ENCODE data around the gene ROBO1. TPM values are rescaled to one million over a fixed set of nuclear protein-coding genes. Genes with fewer than 3 reads are reported as not detected.

Gene ROBO1
- total RNA-seq, 2 experiments from 2014 or later, result 8.6 to 9.0 TPM

GRCh38 chr3:78742491-78742890, 1025.3 kb downstream of the ROBO1 start:
- Mint-ChIP-seq H3K4me3 (no peak overlapping the region), H3K27me3 (no peaks in the 10 kb centered on the region), H3K36me3 (ENCODE audit: low read depth) (peaks cover 1% of the 10 kb centered on the region), H3K27ac (no peak overlapping the region), H3K4me1 (ENCODE audit: low read depth) (no peaks in the 10 kb centered on the region), H3K9me3 (peaks cover 7% of the 10 kb centered on the region)
- intact Hi-C loops (cut with micrococcal nuclease), result no loop called here
- ChIA-PET POLR2A (no interaction called here), CTCF (no interaction called here)
- no peak for TF ChIP-seq CTCF (IDR thresholded peaks at IDR 0.05)
- ATAC-seq, result no peak
- no peak for DNase-seq

DNA sequence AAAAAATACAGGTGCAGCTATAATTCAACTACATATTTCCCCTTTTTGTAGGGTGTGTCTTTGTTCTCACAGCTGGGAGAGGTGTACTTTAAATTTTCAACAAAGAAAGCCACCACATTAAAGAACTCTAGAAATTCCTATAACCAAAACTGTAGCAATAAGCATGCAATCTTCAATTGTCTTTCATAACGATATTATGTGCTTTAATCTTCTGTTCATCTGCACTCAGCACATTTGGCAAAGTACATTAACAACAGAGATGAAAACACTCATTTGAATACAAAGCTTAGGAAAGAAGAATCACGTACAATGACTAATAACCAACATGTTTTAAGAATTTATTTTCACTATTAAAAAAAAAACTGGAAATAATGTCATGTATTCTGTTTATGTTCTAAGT, 1025.8 kb downstream of the ROBO1 start:
- peaks cover 1% of the 10 kb centered on the region for H3K36me3 Mint-ChIP-seq (ENCODE audit: low read depth)
- H3K27me3 Mint-ChIP-seq, result no peaks in the 10 kb centered on the region
- H3K9me3 Mint-ChIP-seq, result peaks cover 7% of the 10 kb centered on the region
- no peak for TF ChIP-seq CTCF (IDR thresholded peaks at IDR 0.05)
- POLR2A ChIA-PET, result no interaction called here
- H3K4me1 Mint-ChIP-seq (ENCODE audit: low read depth), result peaks cover 2% of the 10 kb centered on the region
- no peak for ATAC-seq
- no peak overlapping the region for H3K27ac Mint-ChIP-seq
- no peak for DNase-seq
- intact Hi-C loops (cut with micrococcal nuclease), result no loop called here
- CTCF ChIA-PET, result no interaction called here
- no peak overlapping the region for H3K4me3 Mint-ChIP-seq

- CTCF ChIA-PET, result no interaction called here
- intact Hi-C loops (cut with micrococcal nuclease), result no loop called here
- POLR2A ChIA-PET, result no interaction called here
- Mint-ChIP-seq H3K4me3 (no peak overlapping the region), H3K9me3 (peaks cover 7% of the 10 kb centered on the region), H3K36me3 (ENCODE audit: low read depth) (peaks cover 1% of the 10 kb centered on the region), H3K27ac (no peak overlapping the region), H3K4me1 (ENCODE audit: low read depth) (peaks cover 5% of the 10 kb centered on the region), H3K27me3 (no peaks in the 10 kb centered on the region)
- peak; percentile 61 for TF ChIP-seq CTCF (IDR thresholded peaks at IDR 0.05)
- no peak for ATAC-seq
- DNase-seq, result peak; percentile 7
These were observed 1026.6 kb downstream of the ROBO1 start for GRCh38 chr3:78741066-78741645.

- intact Hi-C loops (cut with micrococcal nuclease), result no loop called here
- Mint-ChIP-seq H3K4me3 (no peak overlapping the region), H3K36me3 (ENCODE audit: low read depth) (no peaks in the 10 kb centered on the region), H3K9me3 (peaks cover 5% of the 10 kb centered on the region), H3K27ac (no peak overlapping the region), H3K27me3 (no peaks in the 10 kb centered on the region), H3K4me1 (ENCODE audit: low read depth) (peaks cover 5% of the 10 kb centered on the region)
- no peak for TF ChIP-seq CTCF (IDR thresholded peaks at IDR 0.05)
- ChIA-PET POLR2A (no interaction called here), CTCF (no interaction called here)
- DNase-seq, result no peak
- ATAC-seq, result no peak
These were observed 1029.0 kb downstream of the ROBO1 start for GRCh38 chr3:78738833-78739232.

GRCh38 chr3:78737988-78738387, 1029.8 kb downstream of the ROBO1 start:
- Mint-ChIP-seq H3K27ac (no peak overlapping the region), H3K4me1 (ENCODE audit: low read depth) (peaks cover 5% of the 10 kb centered on the region), H3K4me3 (no peak overlapping the region), H3K9me3 (peaks cover 2% of the 10 kb centered on the region), H3K36me3 (ENCODE audit: low read depth) (no peaks in the 10 kb centered on the region), H3K27me3 (no peaks in the 10 kb centered on the region)
- DNase-seq (no peak), ATAC-seq (no peak)
- ChIA-PET POLR2A (no interaction called here), CTCF (no interaction called here)
- intact Hi-C loops (cut with micrococcal nuclease), result no loop called here
- TF ChIP-seq CTCF (IDR thresholded peaks at IDR 0.05), result no peak

Data from activated CD8-positive, alpha-beta T cell treated with anti-CD3 and anti-CD28 coated beads for 36 hours (primary cell).